GM19463 (cell line): Measurements from ENCODE around the gene TIAM1.

Experiments used
- ATAC-seq: cut with Tn5 transposase; IDR thresholded peaks from one replicate; pipeline ENCODE4 v1.9.1; 2021; ENCODE audit warnings: mild to moderate bottlenecking, moderate library complexity; ENCODE audit not compliant: unreplicated experiment

TIAM1 gene

GRCh38 chr21:31288191-31288590 is 55.9 kb downstream of the TIAM1 start:
- no peak for ATAC-seq

DNA sequence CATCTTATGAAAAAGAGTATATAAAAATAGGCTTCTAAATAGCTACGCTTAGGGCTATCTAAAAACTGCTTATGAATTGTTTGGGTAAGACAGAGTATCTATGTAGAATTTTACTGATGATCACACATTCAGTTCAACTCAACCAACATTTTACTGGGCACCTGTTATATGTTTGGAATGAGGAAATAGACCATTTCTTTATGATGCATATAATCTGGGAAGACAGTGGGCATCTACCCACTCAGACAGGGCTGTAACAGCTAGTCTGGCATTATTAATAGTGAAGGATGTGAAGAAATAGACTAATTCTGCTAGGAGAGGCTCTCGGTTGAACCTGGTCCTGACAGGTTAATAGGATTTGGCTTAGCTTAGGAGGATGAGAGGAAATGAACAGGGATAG is 56.9 kb downstream of the TIAM1 start:
- ATAC-seq: no peak

DNA sequence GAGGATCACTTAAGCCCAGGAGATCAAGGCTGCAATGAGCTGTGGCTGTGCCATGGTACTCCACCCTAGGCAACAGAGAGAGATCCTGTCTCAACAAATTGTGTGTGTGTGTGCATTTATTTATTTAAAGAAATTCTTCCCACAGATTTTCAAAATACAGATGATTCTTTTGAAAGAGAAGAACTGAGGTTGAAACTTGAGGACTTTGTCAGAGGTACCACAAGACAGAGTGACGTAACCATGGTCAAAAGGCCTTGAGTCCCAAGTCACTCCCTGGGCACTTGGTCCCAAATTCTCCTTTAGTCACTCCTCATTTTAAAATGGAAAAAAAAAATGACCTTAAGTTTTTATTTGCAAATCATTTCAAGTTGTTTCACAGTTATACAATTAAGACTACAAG is 57.4 kb downstream of the TIAM1 start:
- no peak for ATAC-seq

DNA sequence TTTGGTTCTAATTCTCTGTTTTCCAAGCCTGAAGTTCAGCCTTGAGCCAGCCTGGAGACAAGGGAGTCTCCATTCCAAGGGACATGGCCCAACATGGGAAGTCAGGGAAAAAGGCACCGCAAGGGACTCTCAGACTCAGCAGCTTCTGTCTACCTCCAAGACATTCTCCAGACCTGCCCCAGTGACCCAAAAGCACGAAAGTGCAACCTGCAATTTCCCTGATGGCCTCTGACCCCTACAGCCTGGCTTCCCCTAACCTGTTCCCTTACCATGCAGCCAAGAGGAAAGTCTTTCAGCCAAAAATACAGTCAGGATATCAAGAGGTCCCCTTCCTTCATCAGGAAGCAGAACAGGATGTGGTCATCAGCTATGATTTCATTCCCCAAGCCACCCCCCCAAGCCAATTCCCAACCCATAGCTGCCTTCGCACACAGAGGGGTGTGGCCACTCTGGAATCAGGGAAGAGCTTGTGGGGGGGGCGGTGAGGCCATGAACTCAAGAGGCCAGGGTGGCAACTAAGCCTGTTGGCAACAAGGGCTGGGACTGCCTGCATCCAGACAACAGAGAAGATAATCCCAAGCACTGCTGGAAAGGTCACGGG is 59.2 kb downstream of the TIAM1 start:
- ATAC-seq: no peak

- no peak for ATAC-seq
These were observed 61.0 kb downstream of the TIAM1 start for GRCh38 chr21:31283025-31283424.

GRCh38 chr21:31282095-31282709 is 61.9 kb downstream of the TIAM1 start:
- ATAC-seq: no peak

GRCh38 chr21:31281561-31281960 is 62.5 kb downstream of the TIAM1 start:
- no peak for ATAC-seq

DNA sequence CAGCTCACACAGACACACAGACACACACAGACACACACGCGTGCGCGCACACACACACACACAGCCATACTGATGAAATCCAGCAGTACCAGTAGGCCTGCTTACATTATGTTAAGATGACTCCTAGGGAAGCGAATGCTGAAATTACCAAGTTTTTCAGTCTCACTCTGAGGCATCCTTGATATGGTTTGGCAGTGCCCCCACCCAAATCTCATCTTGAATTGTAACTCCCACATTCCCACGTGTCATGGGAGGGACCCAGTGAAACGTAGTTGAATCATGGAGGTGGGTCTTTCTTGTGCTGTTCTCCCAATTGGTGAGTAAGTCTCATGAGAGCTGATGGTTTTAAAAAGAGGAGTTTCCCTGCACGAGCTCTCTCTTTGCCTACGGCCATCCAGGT is 64.1 kb downstream of the TIAM1 start:
- no peak for ATAC-seq

GRCh38 chr21:31279214-31279613 is 64.8 kb downstream of the TIAM1 start:
- ATAC-seq: no peak

DNA sequence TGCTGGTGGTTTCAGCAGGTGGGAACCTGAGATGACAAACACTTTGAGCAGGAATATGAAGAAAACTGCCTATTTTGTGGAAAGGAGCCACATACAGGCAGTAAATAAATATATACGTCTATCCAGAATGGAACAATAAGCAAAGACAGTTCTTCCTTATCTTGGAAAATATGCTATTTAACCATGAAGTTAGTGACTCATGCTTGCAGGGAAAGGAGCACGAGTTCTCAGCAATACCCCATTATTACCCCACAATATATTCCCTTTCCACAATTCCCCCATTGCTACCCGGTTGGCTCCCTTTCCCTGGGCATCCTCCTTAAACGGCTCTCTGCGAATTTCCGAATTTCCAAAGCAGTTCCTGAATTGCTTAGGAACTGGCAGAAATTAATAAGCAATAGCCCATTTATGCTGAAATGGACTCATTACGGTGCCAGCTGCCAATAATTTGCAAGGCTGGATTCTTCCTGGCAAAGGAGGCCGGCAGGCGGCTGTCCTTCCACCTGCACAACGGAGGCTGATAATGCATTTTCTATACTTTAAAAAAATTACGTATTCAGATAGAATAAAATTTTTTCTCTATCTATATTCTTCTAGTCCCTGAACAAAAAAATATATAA is 65.4 kb downstream of the TIAM1 start:
- no peak for ATAC-seq

GRCh38 chr21:31276663-31277062 is 67.4 kb downstream of the TIAM1 start:
- no peak for ATAC-seq

DNA sequence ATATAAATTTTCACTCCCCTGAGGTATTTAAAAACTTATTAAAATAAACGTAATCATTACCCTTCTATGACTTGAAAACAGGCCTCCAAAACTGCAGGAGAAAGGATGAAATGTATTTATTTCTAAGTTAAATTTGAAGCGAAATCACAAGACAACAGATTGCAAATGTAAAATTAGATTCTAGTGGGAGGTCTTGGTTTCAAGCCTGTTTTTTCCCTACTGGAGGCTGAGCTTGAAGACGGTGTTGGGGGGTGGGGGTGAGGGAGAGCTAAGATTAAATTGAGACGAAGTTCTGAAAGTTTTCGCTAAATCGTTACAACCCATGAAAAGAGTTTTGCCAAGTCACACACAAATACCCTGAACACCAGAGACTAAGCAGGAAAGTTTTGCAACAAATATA is 68.2 kb downstream of the TIAM1 start:
- no peak for ATAC-seq

DNA sequence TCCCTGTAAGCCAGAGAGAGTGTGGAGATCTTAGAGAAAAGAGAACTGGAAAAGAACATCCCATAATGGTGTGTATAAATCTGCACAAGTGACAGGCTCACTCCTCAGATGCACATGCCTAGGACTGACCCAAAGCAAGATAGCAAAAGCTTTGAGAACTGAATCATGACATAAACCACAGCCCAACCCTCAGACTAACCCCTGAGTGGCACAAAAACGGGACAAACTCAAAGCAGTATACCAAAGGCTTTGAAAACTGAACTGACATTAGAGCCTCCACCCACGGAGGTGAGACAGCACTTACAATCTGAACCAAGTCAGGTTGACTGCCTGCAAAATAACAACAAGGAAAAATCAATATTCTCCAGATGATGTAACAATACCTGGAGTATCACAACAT is 70.8 kb downstream of the TIAM1 start:
- ATAC-seq: no peak

GRCh38 chr21:31268090-31268489 is 76.0 kb downstream of the TIAM1 start:
- ATAC-seq: no peak

DNA sequence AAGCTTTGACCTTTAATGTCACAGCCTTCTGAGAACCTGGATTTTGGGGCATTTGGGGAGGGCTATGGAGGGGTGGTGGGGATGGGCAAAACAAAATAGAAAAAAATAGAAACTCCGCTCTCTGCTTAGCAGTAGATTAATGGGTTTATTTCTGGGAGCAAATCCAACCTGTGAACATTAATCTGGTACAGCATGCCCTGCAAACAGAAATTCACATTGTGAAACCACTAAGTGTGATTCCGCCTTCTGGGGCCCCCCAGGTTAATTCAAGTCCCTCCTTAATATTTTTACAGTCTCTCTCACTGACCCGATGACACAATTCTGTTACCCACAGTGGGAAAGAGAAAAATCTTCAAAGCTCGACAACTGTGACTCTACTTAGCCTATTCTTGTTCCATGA is 76.4 kb downstream of the TIAM1 start:
- no peak for ATAC-seq

DNA sequence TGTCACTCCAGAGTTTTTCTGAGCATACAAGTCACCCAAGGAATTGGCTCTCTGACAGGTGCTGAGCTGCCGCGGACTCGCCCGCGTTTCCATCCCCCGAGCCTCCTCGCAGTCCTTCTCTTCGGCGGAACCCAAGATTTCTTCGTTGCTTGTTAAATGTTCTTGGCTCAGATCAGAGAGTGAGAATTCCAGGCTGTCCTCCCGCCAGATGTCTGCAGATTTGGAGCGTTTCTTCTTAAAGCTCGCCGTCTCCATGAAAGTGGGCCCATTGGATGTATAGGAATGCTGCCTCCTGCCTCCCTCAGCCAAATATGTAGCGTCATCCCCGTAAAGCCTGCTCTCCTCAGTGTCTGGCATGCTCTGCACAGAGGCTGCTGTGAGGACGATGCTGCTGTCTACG is 77.8 kb downstream of the TIAM1 start:
- no peak for ATAC-seq

- ATAC-seq: no peak
These were observed 78.6 kb downstream of the TIAM1 start for GRCh38 chr21:31265366-31266013.

GRCh38 chr21:31264574-31264973 is 79.5 kb downstream of the TIAM1 start:
- no peak for ATAC-seq

DNA sequence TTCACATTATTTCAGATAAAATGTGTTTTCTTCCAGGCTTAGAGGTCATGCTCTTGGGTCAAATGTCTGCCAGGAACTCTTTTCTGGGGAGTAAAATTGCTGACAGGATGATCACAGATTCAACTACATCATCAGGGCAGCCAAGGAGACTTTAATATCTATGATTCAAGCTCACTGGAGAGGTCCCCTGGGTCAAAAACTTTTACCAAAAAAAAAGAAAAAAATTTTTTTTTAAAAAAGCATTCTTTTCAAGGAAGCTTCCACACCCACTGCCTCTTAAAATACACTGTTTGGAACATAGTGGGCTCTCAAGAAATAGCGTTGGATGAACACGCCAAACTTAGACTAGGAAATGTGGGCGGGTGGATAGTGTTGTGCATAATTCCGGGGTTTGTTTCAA is 81.3 kb downstream of the TIAM1 start:
- ATAC-seq: no peak

GRCh38 chr21:31261759-31262158 is 82.3 kb downstream of the TIAM1 start:
- ATAC-seq: no peak

GRCh38 chr21:31260790-31261189 is 83.3 kb downstream of the TIAM1 start:
- ATAC-seq: no peak

- no peak for ATAC-seq
These were observed 86.0 kb downstream of the TIAM1 start for GRCh38 chr21:31258073-31258472.
